ENCODE data around the gene DNAH6. TPM values are rescaled to one million over a fixed set of nuclear protein-coding genes. Genes with fewer than 3 reads are reported as not detected.

DNAH6 gene
- total RNA-seq, 1 experiment from 2014 or later: not detected

DNA sequence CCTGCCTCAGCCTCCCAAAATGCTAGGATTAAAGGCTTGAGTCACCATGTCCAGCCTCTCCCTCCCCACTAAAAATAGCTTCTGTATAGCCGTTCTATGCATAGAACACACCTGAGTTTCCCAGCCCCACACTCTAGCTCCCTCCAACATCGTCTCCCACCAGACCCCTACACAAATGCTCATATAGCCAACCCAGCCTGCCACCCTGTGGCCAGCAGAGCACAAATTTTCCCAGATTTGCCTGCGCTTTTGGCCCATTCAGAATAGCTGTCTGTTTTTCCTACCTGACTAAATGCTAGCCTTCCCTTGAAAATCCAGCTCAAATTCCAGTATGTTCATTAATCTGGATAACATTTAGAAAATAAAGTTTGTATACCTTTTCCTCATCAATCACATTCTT is 341.8 kb downstream of the DNAH6 start:
- TF ChIP-seq EZH2 (IDR thresholded peaks at IDR 0.05; ENCODE audit: borderline replicate concordance, low read depth, low read length, poor library complexity, severe bottlenecking): no peak
- TF ChIP-seq CTCF (conservative IDR thresholded peaks at IDR 0.05; ENCODE audit: low read depth, low read length): peak; percentile 48
- H3K4me1 ChIP-seq (ENCODE audit: insufficient read depth, low read length, poor library complexity, severe bottlenecking): no peaks in the 10 kb centered on the region
- peaks cover 5% of the 10 kb centered on the region for H3K27me3 ChIP-seq (replicated peaks; ENCODE audit: insufficient read depth, low read depth, low read length, poor library complexity)
- no peak overlapping the region for H3K27ac ChIP-seq (ENCODE audit: low read depth, low read length, poor library complexity, severe bottlenecking)
- BruUV-seq (replicated peaks): no TSS peak
- CTCF ChIA-PET: no interaction called here
- no peak for DNase-seq (ENCODE audit: low spot score)
- no peaks in the 10 kb centered on the region for H3K36me3 ChIP-seq (ENCODE audit: insufficient read depth, low read length, poor library complexity, severe bottlenecking)
- POLR2A ChIA-PET (ENCODE audit: low non-redundant PET): no interaction called here
- no peaks in the 10 kb centered on the region for H3K9me3 ChIP-seq (ENCODE audit: low read depth, low read length, poor library complexity, severe bottlenecking)
- intact Hi-C loops (cut with micrococcal nuclease; ENCODE audit: unreplicated experiment): loop anchor here (5.0 kb wide), 1 partner anchor 361 kb away; no protein-coding TSS in a partner anchor
- H3K4me3 ChIP-seq (ENCODE audit: low read depth, low read length, poor library complexity, severe bottlenecking): no peak overlapping the region

- H3K27me3 ChIP-seq (replicated peaks; ENCODE audit: insufficient read depth, low read depth, low read length, poor library complexity): peaks cover 5% of the 10 kb centered on the region
- no peaks in the 10 kb centered on the region for H3K9me3 ChIP-seq (ENCODE audit: low read depth, low read length, poor library complexity, severe bottlenecking)
- no peak overlapping the region for H3K4me3 ChIP-seq (ENCODE audit: low read depth, low read length, poor library complexity, severe bottlenecking)
- BruUV-seq (replicated peaks): no TSS peak
- H3K27ac ChIP-seq (ENCODE audit: low read depth, low read length, poor library complexity, severe bottlenecking): no peak overlapping the region
- intact Hi-C loops (cut with micrococcal nuclease; ENCODE audit: unreplicated experiment): loop anchor here (5.0 kb wide), 1 partner anchor 362 kb away; no protein-coding TSS in a partner anchor
- DNase-seq (ENCODE audit: low spot score): no peak
- no peaks in the 10 kb centered on the region for H3K4me1 ChIP-seq (ENCODE audit: insufficient read depth, low read length, poor library complexity, severe bottlenecking)
- H3K36me3 ChIP-seq (ENCODE audit: insufficient read depth, low read length, poor library complexity, severe bottlenecking): no peaks in the 10 kb centered on the region
- ChIA-PET POLR2A (ENCODE audit: low non-redundant PET) (no interaction called here), CTCF (no interaction called here)
- no peak for TF ChIP-seq CTCF (conservative IDR thresholded peaks at IDR 0.05; ENCODE audit: low read depth, low read length)
- no peak for TF ChIP-seq EZH2 (IDR thresholded peaks at IDR 0.05; ENCODE audit: borderline replicate concordance, low read depth, low read length, poor library complexity, severe bottlenecking)
Observed at GRCh38 chr2:84858937-84859336, 342.6 kb downstream of the DNAH6 start.

DNA sequence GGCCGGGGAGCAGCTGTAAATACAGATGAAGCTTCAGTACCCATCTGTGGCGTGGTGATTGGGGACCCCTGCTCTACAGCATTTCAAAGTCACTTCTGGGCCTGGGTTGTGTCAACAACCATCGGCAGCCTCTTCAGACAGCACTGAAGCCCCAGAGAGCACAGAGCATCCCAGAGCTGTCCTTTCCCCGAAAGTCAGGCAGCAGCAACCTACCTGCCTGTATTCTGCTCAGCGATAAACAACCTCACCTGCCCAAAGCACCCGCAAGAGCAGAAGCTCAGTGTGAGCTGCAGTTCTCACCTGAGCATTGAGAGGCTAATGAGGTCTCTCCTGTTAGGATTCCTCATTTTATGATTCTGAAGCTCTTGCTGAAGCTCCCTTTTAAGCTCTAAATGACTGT is 345.2 kb downstream of the DNAH6 start:
- no peak for TF ChIP-seq CTCF (conservative IDR thresholded peaks at IDR 0.05; ENCODE audit: low read depth, low read length)
- no peak for TF ChIP-seq EZH2 (IDR thresholded peaks at IDR 0.05; ENCODE audit: borderline replicate concordance, low read depth, low read length, poor library complexity, severe bottlenecking)
- ChIA-PET CTCF (no interaction called here), POLR2A (ENCODE audit: low non-redundant PET) (no interaction called here)
- intact Hi-C loops (cut with micrococcal nuclease; ENCODE audit: unreplicated experiment): no loop called here
- Histone ChIP-seq H3K27ac (ENCODE audit: low read depth, low read length, poor library complexity, severe bottlenecking) (no peak overlapping the region), H3K36me3 (ENCODE audit: insufficient read depth, low read length, poor library complexity, severe bottlenecking) (no peaks in the 10 kb centered on the region), H3K9me3 (ENCODE audit: low read depth, low read length, poor library complexity, severe bottlenecking) (no peaks in the 10 kb centered on the region), H3K4me3 (ENCODE audit: low read depth, low read length, poor library complexity, severe bottlenecking) (no peak overlapping the region), H3K4me1 (ENCODE audit: insufficient read depth, low read length, poor library complexity, severe bottlenecking) (no peaks in the 10 kb centered on the region), H3K27me3 (replicated peaks; ENCODE audit: insufficient read depth, low read depth, low read length, poor library complexity) (peaks cover 10% of the 10 kb centered on the region)
- DNase-seq (ENCODE audit: low spot score): no peak
- no TSS peak for BruUV-seq (replicated peaks)
